Vagina (tissue), 2 donors: ENCODE data around the gene PIK3R1.

Source experiments
- CTCF ChIP-seq, 3 experiments: fragments of 450-650 bp in 2 of 3; fragments of 200-600 bp in 1 of 3; sonication (generic) in 1 of 3; IDR thresholded peaks; one replicate each; pipeline ENCODE4 v1.5.1; 2017 to 2019; ENCODE audit warnings: antibody characterized with exemption in 3 of 3, mild to moderate bottlenecking in 2 of 3, moderate library complexity in 2 of 3
- POLR2A ChIP-seq, 2 donors: fragments of 450-650 bp; IDR thresholded peaks; one replicate each; pipeline ENCODE4 v1.6.1; 2017; ENCODE audit warnings: antibody characterized with exemption in 2 of 2, mild to moderate bottlenecking in 2 of 2, moderate library complexity in 2 of 2
- POLR2AphosphoS5 ChIP-seq, 2 donors: sonication (generic); formaldehyde crosslinking; IDR thresholded peaks; one replicate each; pipeline ENCODE4 v1.9.0; 2017; ENCODE audit warnings: antibody characterized with exemption in 2 of 2, mild to moderate bottlenecking in 2 of 2, low read depth in 1 of 2; ENCODE audit not compliant: insufficient read depth in 1 of 2

GRCh38 chr5:68187268-68188055 lies 28.1 kb upstream of the PIK3R1 start:
- TF ChIP-seq CTCF (IDR thresholded peaks at IDR 0.05): no peak
- no peak for TF ChIP-seq POLR2A (IDR thresholded peaks at IDR 0.05)
- TF ChIP-seq POLR2AphosphoS5 (IDR thresholded peaks at IDR 0.05; ENCODE audit: insufficient read depth in 1 of 2, low read depth in 1 of 2): peak in 1 of 2 donors; percentile 51
